Left ventricle myocardium inferior (tissue), 1 donor: ENCODE results near the gene KAT7. TPM values are rescaled to one million over a fixed set of nuclear protein-coding genes. Genes with fewer than 3 reads are reported as not detected.

ENCODE experiments used
- DNase-seq: peaks from one replicate; pipeline ENCODE4 v3.0.0-alpha.2; 2020
- H3K27ac ChIP-seq: fragments of 200-600 bp; replicated peaks from 2 replicates; pipeline ENCODE4 v1.8.0; 2021
- H3K27me3 ChIP-seq: fragments of 200-600 bp; 2 replicates; pipeline ENCODE4 v1.8.0; 2021; ENCODE audit warnings: low read depth
- H3K36me3 ChIP-seq: fragments of 200-600 bp; 2 replicates; pipeline ENCODE4 v1.8.0; 2021
- H3K4me1 ChIP-seq: fragments of 200-600 bp; 2 replicates; pipeline ENCODE4 v1.8.0; 2021
- H3K4me3 ChIP-seq: fragments of 200-600 bp; 2 replicates; pipeline ENCODE4 v1.8.0; 2021; ENCODE audit warnings: mild to moderate bottlenecking, moderate library complexity
- H3K9me3 ChIP-seq: fragments of 200-600 bp; replicated peaks from 2 replicates; pipeline ENCODE4 v1.8.0; 2021
- CTCF ChIP-seq: fragments of 200-600 bp; IDR thresholded peaks from 2 replicates; pipeline ENCODE4 v1.8.0; 2021; ENCODE audit warnings: antibody characterized with exemption, mild to moderate bottlenecking, borderline replicate concordance
- intact Hi-C: fragments of 100-400 bp; cut with micrococcal nuclease; formaldehyde crosslinking; loops from one replicate; pipeline ENCODE4 v1.11.0; 2022
- long read RNA-seq: library from polyadenylated mRNA; unstranded; transcript quantifications from one replicate; pipeline ENCODE4 v2.0.0, GENCODE V29; 2021
- total RNA-seq: library from RNA; stranded (reverse); fragmentation: NEBNext Ultra II Directional; extraction: Animal tissue kit (Norgen Biotek cat#: 25700); gene quantifications from one replicate; pipeline ENCODE4 v1.2.1, GENCODE V29; 2021
- donor health status: DM: no; HTN: yes; CAD: no; lungs with severe emphysema.

KAT7 gene
- 52.6 TPM for total RNA-seq
- long read RNA-seq, full-length matches to known transcripts, result 56 of 64 reads
- long read RNA-seq, partial matches to known transcripts, result 7 of 64 reads
- long read RNA-seq, other reads (novel, unspliced or antisense), result 1 of 64 reads

DNA sequence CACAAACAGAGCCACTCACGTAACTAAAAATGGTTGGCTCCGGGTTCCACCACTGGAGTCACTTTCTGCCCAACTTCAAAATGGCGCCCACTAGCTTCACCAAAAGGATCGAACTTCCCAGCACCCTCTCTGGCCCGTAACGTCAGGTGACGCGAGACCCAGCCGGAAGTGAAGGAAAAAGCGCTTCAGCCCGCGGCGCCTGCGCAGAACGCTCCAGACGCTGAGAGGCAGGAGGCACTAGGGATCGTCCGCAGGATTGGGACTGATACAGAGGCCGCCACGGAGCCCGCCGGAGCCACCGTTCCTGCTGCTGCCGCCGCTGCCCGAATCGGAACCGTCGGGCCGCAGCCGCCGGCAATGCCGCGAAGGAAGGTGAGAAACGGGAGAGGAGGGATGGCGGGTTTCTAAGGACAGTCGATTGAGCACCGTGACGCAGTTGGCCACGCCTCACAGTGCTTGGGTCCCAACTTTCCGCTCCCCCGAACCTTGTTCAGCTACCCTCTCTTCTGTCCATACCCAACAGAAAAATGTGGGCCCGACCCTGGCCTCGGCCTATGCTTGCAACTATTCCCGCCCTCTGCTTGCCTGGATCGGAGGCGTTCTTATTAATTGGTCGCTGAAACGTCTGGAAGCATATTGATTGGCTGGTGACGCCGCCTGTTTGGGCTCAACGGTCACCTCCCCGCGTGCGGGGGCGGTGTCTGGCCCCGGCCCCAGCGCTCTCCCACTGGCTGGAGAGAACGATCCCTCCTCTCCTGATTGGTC is at the start of gene KAT7:
Gene KAT7, plus strand, starts transcription at position 204 of the 765 bp plus-strand sequence. Its CDS starts 154 bp downstream, at position 358.
- Histone ChIP-seq H3K36me3 (peaks cover 28% of the 10 kb centered on the region), H3K4me3 (peak within 1 kb of the TSS; percentile 96), H3K9me3 (no peaks in the 10 kb centered on the region), H3K27ac (peak within 1 kb of the TSS; percentile 100), H3K4me1 (peaks cover 76% of the 10 kb centered on the region), H3K27me3 (no peaks in the 10 kb centered on the region)
- DNase-seq, result peak; percentile 99
- TF ChIP-seq CTCF, result no peak
- intact Hi-C loops, result loop anchor here (10.0 kb wide), 1 partner anchor 224 kb away; no protein-coding TSS in a partner anchor

DNA sequence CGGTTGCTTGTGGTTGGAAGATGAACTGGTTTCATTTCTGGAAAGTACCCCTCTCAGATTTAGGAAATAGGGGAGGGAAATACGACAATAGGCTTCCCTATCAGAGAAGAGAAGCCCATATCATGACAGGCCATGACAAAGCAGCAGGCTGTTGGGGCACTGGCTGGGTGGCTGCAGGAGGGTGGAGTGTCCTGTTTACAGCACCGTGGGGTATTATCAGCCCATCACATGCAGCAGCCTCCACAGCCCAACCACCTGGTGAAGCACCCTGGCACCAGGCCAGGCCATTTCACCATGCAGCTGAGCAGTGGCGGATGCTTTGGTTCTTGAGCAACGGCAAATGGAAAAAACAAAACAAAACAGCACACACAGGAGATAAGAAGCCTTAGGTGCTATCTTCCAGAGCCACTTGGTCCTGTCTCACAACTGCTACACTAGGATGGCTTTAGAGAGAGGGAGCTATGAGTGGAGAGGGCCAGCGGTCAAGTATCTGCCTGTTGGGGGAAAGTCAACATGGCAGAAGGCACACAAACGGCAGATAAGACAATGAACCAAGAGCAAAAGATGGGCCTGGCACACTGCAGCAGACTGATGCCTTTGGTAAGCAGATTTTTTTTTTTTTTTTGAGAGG is 48.7 kb upstream of the KAT7 start:
- intact Hi-C loops, result no loop called here
- DNase-seq, result peak; percentile 84
- no peak overlapping the region for H3K4me3 ChIP-seq
- no peaks in the 10 kb centered on the region for H3K9me3 ChIP-seq
- H3K27me3 ChIP-seq, result no peaks in the 10 kb centered on the region
- no peak for TF ChIP-seq CTCF
- H3K36me3 ChIP-seq, result no peaks in the 10 kb centered on the region
- peak overlapping the region; percentile 80 for H3K27ac ChIP-seq
- peaks cover 78% of the 10 kb centered on the region for H3K4me1 ChIP-seq

DNA sequence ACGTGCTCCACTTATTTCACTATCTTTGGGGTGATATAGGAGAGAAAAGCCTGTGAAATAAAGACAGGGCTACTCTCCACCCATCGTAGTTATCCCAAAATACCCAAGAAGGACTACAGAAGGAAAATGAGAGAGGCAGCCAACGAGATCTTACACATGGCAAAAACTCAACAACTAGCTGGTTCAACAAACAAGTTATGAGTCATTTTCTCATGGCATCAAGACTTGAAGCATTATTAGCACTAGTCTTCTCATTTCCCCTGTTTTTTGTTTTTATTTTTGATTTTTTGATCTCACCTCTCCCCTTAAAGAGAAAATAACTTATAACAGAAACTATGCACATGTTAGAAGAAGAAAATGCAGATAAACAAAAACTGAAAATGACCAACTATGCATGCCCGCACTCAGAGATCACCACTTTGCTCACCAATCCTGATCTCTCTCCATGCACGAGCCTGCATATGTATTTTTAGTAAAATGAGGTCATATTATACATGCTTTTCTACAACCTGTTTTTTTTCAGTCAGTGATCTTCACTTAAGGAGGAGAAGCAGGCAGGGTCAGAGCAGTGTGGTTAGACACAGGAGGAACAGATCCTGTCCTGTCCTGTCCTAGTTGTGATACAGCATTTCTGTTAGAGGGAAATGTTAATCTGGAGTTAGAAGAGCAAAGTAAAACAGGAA is 47.3 kb upstream of the KAT7 start:
- Histone ChIP-seq H3K36me3 (no peaks in the 10 kb centered on the region), H3K27me3 (no peaks in the 10 kb centered on the region), H3K4me1 (peaks cover 92% of the 10 kb centered on the region), H3K9me3 (no peaks in the 10 kb centered on the region), H3K4me3 (no peak overlapping the region), H3K27ac (peak overlapping the region; percentile 80)
- DNase-seq, result no peak
- TF ChIP-seq CTCF, result no peak
- intact Hi-C loops, result no loop called here

DNA sequence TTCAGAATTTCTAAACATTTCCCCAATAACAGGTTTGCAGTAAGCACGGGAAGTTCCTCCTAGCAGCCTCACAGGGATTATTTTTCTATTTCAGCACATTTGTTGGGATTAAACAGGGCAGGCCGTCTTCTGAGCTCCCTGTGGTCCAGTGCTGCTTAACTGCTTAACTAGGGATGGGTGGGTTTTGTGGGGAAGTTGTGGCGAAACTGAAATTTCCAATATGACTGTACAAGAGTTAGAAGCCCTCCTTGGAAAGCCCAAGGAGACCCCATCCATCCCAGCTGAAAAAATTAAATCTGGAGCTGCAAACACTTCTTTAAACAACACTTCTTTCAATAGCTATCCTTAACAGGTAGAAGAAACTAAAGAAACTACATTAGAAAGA is 46.8 kb upstream of the KAT7 start:
- intact Hi-C loops, result no loop called here
- H3K4me1 ChIP-seq, result peaks cover 97% of the 10 kb centered on the region

More for the DNA sequence above, 46.8 kb upstream of the KAT7 start:
- no peaks in the 10 kb centered on the region for H3K27me3 ChIP-seq
- TF ChIP-seq CTCF, result no peak
- no peak for DNase-seq
- no peaks in the 10 kb centered on the region for H3K36me3 ChIP-seq
- no peaks in the 10 kb centered on the region for H3K9me3 ChIP-seq
- no peak overlapping the region for H3K4me3 ChIP-seq
- H3K27ac ChIP-seq, result peak overlapping the region; percentile 80
